Right lobe of liver (tissue), 6 donors: ENCODE measurements around the gene LRRC8B. TPM values are rescaled to one million over a fixed set of nuclear protein-coding genes. Genes with fewer than 3 reads are reported as not detected.
A peak's percentile ranks its signal among the peaks of the same experiment; 100 is the strongest.

ENCODE experiments used
- ATAC-seq, 4 donors: fragments of 200-7000 bp; cut with Tn5 transposase; one replicate each; pipeline ENCODE4 v1.9.1; 2020; ENCODE audit warnings: mild to moderate bottlenecking in 4 of 4, moderate library complexity in 4 of 4
- DNase-seq, 3 donors: peaks; one replicate each; pipeline ENCODE4 v3.0.0-alpha.2; 2020
- H3K27ac ChIP-seq, 3 donors: fragments of 200-600 bp; one replicate each; pipeline ENCODE4 v1.8.0; 2022
- H3K27me3 ChIP-seq, 2 donors: fragments of 200-600 bp; one replicate each; pipeline ENCODE4 v1.8.0; 2022
- H3K36me3 ChIP-seq, 4 donors: fragments of 200-600 bp; sonication (generic) in 1 of 4; one replicate each; pipeline versions ENCODE4 v1.5.1 to v1.8.0; 2017 to 2022; ENCODE audit warnings: control low read depth in 1 of 4
- H3K4me1 ChIP-seq, 4 donors: fragments of 200-600 bp; sonication (generic) in 1 of 4; one replicate each; pipeline versions ENCODE4 v1.5.1 to v1.8.0; 2017 to 2022; ENCODE audit warnings: control low read depth in 1 of 4
- H3K4me3 ChIP-seq, 3 donors: fragments of 200-600 bp; one replicate each; pipeline ENCODE4 v1.8.0; 2022
- H3K9me3 ChIP-seq, 4 donors: fragments of 200-600 bp; sonication (generic) in 1 of 4; one replicate each; pipeline versions ENCODE4 v1.5.1 to v1.8.0; 2017 to 2022; ENCODE audit warnings: control low read depth in 1 of 4
- POLR2A ChIP-seq: fragments of 450-650 bp; IDR thresholded peaks from one replicate; pipeline ENCODE4 v1.6.1; 2017; ENCODE audit warnings: antibody characterized with exemption, mild to moderate bottlenecking
- WGBS: methylation state at CpG from one replicate; pipeline ENCODE4 v1.1.6; 2018; ENCODE audit warnings: low coverage, low lambda C conversion rate; ENCODE audit not compliant: insufficient coverage; ENCODE audit errors: missing lambda C conversion rate; 5-methylcytosine and 5-hydroxymethylcytosine counted together
- intact Hi-C, 2 donors: fragments of 100-400 bp; cut with DNase I; formaldehyde crosslinking; loops; one replicate each; pipeline versions ENCODE4 v1.11.2 to v1.14.1; 2022
- total RNA-seq, 6 experiments: library from RNA; depleted of rRNA in 2 of 6; stranded (reverse); fragments of >200 nt in 2 of 6; fragmentation: NEBNext Ultra II Directional in 3 of 6; extraction: Animal tissue kit (Norgen Biotek cat#: 25700) in 3 of 6; gene quantifications; one replicate each; pipeline versions ENCODE4 v1.1.0 to v1.2.4, GENCODE V29; 2016 to 2023
- TF ChIP-seq, protein P1 (sequence below), 4 donors: fragments of 200-600 bp in 3 of 4; fragments of 450-650 bp in 1 of 4; IDR thresholded peaks; one replicate each; pipeline versions ENCODE4 v1.5.1 to v1.8.0; 2016 to 2022; ENCODE audit warnings: antibody characterized with exemption in 4 of 4, mild to moderate bottlenecking in 2 of 4
- donor health status: DM: no; HTN: yes; CAD: no.
- donor health status: DM: no; HTN: no; CAD: no.
- donor health status: DM: no; HTN: no; CAD: no.
- donor health status: DM: no; HTN: yes; CAD: no.
- donor health status: DM: no; HTN: yes; CAD: no.

LRRC8B gene
- total RNA-seq, 6 experiments from 2014 or later, result 1.8 to 11.3 (median 4.7) TPM

DNA sequence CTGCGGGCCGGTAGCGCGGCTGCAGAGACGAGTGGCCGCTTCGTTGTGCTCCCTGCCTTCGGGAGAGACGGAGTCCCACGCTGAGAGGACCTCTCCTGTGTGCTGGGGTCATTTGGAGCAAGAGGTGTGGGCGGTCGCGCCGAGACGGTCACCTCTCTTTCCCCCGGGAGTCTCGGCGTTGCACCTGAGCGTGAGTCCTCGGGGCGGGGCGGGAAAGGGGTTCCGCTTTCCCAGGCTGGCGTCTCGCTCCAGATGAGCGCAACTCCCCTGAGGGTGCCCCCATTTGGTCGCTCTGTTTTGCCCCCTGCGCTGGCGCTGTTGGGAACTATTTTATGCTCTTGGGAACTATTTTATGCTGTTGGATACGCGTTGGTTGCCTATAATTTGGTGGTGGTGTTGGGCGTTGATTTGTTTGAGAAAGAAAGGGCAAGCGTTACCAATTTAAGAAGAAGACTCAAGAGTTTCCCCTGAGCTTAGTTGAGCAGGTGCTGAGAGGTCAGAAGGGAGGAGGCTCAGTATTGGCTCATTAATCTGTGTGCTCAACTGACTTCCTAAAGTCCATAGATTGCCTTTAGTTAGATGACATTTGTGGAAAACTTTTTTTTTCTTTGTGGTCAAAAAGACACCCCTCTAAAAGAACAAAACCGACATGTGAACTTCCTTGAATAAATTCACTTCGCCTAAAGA, 683 bp downstream of the LRRC8B start:
- no peaks in the 10 kb centered on the region for H3K36me3 ChIP-seq
- peak overlapping the region; percentile 70 to 93 (median 92) for H3K4me3 ChIP-seq
- ATAC-seq, result peak; percentile 44 to 54 (median 46)
- WGBS, result 3% methylated on average over 14 of the region's 35 CpGs
- TF ChIP-seq, protein P1, sequence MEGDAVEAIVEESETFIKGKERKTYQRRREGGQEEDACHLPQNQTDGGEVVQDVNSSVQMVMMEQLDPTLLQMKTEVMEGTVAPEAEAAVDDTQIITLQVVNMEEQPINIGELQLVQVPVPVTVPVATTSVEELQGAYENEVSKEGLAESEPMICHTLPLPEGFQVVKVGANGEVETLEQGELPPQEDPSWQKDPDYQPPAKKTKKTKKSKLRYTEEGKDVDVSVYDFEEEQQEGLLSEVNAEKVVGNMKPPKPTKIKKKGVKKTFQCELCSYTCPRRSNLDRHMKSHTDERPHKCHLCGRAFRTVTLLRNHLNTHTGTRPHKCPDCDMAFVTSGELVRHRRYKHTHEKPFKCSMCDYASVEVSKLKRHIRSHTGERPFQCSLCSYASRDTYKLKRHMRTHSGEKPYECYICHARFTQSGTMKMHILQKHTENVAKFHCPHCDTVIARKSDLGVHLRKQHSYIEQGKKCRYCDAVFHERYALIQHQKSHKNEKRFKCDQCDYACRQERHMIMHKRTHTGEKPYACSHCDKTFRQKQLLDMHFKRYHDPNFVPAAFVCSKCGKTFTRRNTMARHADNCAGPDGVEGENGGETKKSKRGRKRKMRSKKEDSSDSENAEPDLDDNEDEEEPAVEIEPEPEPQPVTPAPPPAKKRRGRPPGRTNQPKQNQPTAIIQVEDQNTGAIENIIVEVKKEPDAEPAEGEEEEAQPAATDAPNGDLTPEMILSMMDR (IDR thresholded peaks at IDR 0.05), result no peak
- no peak for TF ChIP-seq POLR2A
- no peaks in the 10 kb centered on the region for H3K27me3 ChIP-seq
- intact Hi-C loops, result no loop called here
- H3K4me1 ChIP-seq, result peaks cover 0 to 6% (median 0%) of the 10 kb centered on the region in 4 donors
- H3K9me3 ChIP-seq, result no peaks in the 10 kb centered on the region
- DNase-seq, result peak; percentile 52 to 75 (median 68)
- peak overlapping the region; percentile 74 to 97 (median 92) for H3K27ac ChIP-seq

DNA sequence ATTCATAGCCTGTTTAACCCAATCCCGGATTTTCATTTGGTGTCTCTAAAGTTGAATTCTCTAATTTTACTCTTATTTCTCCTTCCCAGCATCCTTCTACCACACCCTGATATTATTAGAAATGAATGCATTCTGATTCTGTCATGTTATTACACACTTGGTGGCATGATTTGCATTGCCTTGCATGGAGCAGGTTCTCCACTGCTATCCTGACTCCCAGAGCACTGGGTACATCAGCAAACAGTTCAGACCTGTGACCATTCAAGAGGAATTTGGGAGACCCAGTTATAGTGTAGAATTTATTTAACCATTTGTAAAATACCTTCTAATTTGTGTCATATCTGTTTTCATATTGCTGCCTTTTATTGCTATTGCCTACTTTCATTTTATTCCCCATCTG, 2.6 kb downstream of the LRRC8B start:
- intact Hi-C loops, result no loop called here
- TF ChIP-seq, protein P1 (IDR thresholded peaks at IDR 0.05), result no peak
- TF ChIP-seq POLR2A, result no peak
- peaks cover 0 to 6% (median 0%) of the 10 kb centered on the region in 4 donors for H3K4me1 ChIP-seq
- H3K36me3 ChIP-seq, result no peaks in the 10 kb centered on the region
- no peak overlapping the region for H3K4me3 ChIP-seq
- no peak overlapping the region for H3K27ac ChIP-seq
- no peaks in the 10 kb centered on the region for H3K9me3 ChIP-seq
- 80% methylated on average over 1 of the region's 1 CpG for WGBS
- DNase-seq, result no peak
- H3K27me3 ChIP-seq, result no peaks in the 10 kb centered on the region
- ATAC-seq, result no peak

DNA sequence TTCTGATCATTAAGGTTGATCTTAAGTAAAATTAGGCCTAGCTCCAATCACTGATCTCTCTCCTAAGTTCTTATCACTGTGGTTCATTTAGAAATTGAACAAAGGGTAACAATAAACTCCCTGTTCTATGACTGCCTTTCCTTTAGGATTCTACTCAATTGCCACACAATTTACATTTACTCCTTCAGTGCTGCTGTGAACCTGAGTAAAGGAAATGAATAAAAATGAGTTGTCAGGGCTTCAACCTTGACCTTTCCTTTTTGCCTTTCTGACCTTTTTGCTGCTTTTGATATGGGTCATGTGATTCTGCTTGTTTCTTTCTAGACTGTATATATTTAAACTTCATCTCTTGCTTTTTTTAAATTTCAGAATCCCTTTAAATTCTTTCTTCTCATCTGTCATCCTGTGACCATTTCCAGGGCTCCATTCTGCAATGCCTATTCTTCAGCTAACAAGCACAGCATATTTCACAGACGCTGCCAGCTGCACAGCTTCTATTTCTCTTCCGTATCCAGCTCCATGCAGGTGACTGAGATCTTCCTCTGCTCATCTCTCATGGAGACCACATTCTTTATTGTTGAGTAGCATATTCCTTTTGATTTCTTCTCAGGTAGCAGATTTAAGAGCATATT, 3.2 kb downstream of the LRRC8B start:
- ATAC-seq, result no peak
- 92% methylated on average over 2 of the region's 2 CpGs for WGBS
- intact Hi-C loops, result no loop called here

DNA sequence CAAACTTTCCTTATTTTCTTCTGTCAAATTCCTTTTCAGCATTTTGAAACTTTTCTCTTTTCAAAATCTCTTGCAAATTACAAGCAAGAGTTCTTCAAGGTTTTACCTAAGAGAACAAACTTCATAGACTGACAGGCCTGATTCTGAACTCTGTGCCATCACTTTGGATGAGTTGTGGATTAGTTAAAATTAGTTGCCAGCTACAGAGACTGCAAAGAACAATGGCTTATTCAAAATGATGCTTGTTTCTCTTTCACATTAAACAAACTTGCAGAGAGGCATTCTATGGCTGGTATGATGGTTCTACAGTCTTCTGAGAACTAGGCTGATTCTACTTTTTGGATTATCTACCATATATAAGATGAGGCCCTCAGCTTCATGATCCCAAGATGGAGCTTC, 3.8 kb downstream of the LRRC8B start:
- Histone ChIP-seq H3K4me3 (no peak overlapping the region), H3K27me3 (no peaks in the 10 kb centered on the region), H3K4me1 (peaks cover 0 to 6% (median 0%) of the 10 kb centered on the region in 4 donors), H3K27ac (no peak overlapping the region), H3K36me3 (no peaks in the 10 kb centered on the region), H3K9me3 (no peaks in the 10 kb centered on the region)
- intact Hi-C loops, result no loop called here
- no peak for DNase-seq
- ATAC-seq, result no peak
- TF ChIP-seq POLR2A, result no peak
- TF ChIP-seq, protein P1 (IDR thresholded peaks at IDR 0.05), result no peak

More for the DNA sequence above, 3.2 kb downstream of the LRRC8B start:
- Histone ChIP-seq H3K27ac (no peak overlapping the region), H3K27me3 (no peaks in the 10 kb centered on the region), H3K9me3 (no peaks in the 10 kb centered on the region), H3K36me3 (no peaks in the 10 kb centered on the region), H3K4me3 (no peak overlapping the region), H3K4me1 (peaks cover 0 to 6% (median 0%) of the 10 kb centered on the region in 4 donors)
- TF ChIP-seq, protein P1 (IDR thresholded peaks at IDR 0.05), result no peak
- TF ChIP-seq POLR2A, result no peak
- no peak for DNase-seq
